HepG2 (cell line): ENCODE measurements around the gene PDGFRB. TPM values are rescaled to one million over a fixed set of nuclear protein-coding genes. Genes with fewer than 3 reads are reported as not detected.

Experiments
- CCAR2 ChIP-seq: fragments of 200-400 bp; formaldehyde crosslinking; optimal IDR thresholded peaks from 2 replicates; pipeline ENCODE3; 2018; ENCODE audit warnings: low read depth, mild to moderate bottlenecking, low read length, moderate library complexity
- CEBPB ChIP-seq: IDR thresholded peaks from 2 replicates; pipeline ENCODE4 v1.6.1; 2011; ENCODE audit warnings: low read depth, low read length, improper control_type of control experiment, borderline replicate concordance
- CENPT ChIP-seq: sonication (generic); formaldehyde crosslinking; IDR thresholded peaks from 2 replicates; pipeline ENCODE4 v1.8.0; 2022; ENCODE audit warnings: low read depth, mild to moderate bottlenecking, moderate library complexity, missing genetic modification reagents
- E2F5 ChIP-seq: sonication (generic); formaldehyde crosslinking; conservative IDR thresholded peaks from 2 replicates; pipeline ENCODE4 v1.4.0; 2020; ENCODE audit warnings: missing genetic modification reagents
- KLF6 ChIP-seq: IDR thresholded peaks from 2 replicates; pipeline ENCODE4 v1.8.0; 2016; ENCODE audit warnings: missing biosample characterization, missing genetic modification reagents
- MEIS1 ChIP-seq: sonication (generic); formaldehyde crosslinking; IDR thresholded peaks from 2 replicates; pipeline ENCODE4 v1.9.0; 2021; ENCODE audit warnings: mild to moderate bottlenecking, missing genetic modification reagents, moderate library complexity, borderline replicate concordance
- MTA3 ChIP-seq: sonication (generic); formaldehyde crosslinking; IDR thresholded peaks from 2 replicates; pipeline ENCODE4 v1.4.0; 2020; ENCODE audit warnings: missing genetic modification reagents
- NKX3-1 ChIP-seq: sonication (generic); formaldehyde crosslinking; IDR thresholded peaks from 2 replicates; pipeline ENCODE4 v1.5.0; 2020; ENCODE audit warnings: missing genetic modification reagents
- PCBP1 ChIP-seq: fragments of 200-400 bp; formaldehyde crosslinking; IDR thresholded peaks from 2 replicates; pipeline ENCODE4 v1.6.1; 2017; ENCODE audit warnings: mild to moderate bottlenecking, low read depth, low read length, borderline replicate concordance
- PRDM4 ChIP-seq: sonication (generic); formaldehyde crosslinking; IDR thresholded peaks from 2 replicates; pipeline ENCODE4 v1.9.0; 2021; ENCODE audit warnings: missing genetic modification reagents, borderline replicate concordance
- PRMT3 ChIP-seq: sonication (generic); formaldehyde crosslinking; IDR thresholded peaks from 2 replicates; pipeline ENCODE4 v1.8.1; 2022; ENCODE audit warnings: low read depth, mild to moderate bottlenecking, moderate library complexity, missing genetic modification reagents, borderline replicate concordance
- RFX5 ChIP-seq: IDR thresholded peaks from 2 replicates; pipeline ENCODE4 v1.6.1; 2011; ENCODE audit warnings: low read depth, low read length, improper control_type of control experiment
- RFXAP ChIP-seq: sonication (generic); formaldehyde crosslinking; IDR thresholded peaks from 2 replicates; pipeline ENCODE4 v1.4.0; 2020; ENCODE audit warnings: missing genetic modification reagents, borderline replicate concordance
- RXRA ChIP-seq: sonication (generic); formaldehyde crosslinking; IDR thresholded peaks from 2 replicates; pipeline ENCODE4 v1.5.1; 2020; ENCODE audit warnings: missing genetic modification reagents
- SALL1 ChIP-seq: sonication (generic); formaldehyde crosslinking; IDR thresholded peaks from 2 replicates; pipeline ENCODE4 v1.8.0; 2022; ENCODE audit warnings: mild to moderate bottlenecking, missing genetic modification reagents
- TCF7L2 ChIP-seq: IDR thresholded peaks from 2 replicates; pipeline ENCODE4 v1.6.1; 2011; ENCODE audit warnings: mild to moderate bottlenecking, low read depth, low read length, moderate library complexity
- ZBTB44 ChIP-seq: sonication (generic); formaldehyde crosslinking; IDR thresholded peaks from 2 replicates; pipeline ENCODE4 v1.4.0; 2020; ENCODE audit warnings: missing genetic modification reagents
- ZGPAT ChIP-seq: IDR thresholded peaks from 2 replicates; pipeline ENCODE4 v1.6.1; 2016; ENCODE audit warnings: mild to moderate bottlenecking
- ZNF33A ChIP-seq: sonication (generic); formaldehyde crosslinking; IDR thresholded peaks from 2 replicates; pipeline ENCODE4 v1.5.1; 2020; ENCODE audit warnings: missing genetic modification reagents, mild to moderate bottlenecking, moderate library complexity, borderline replicate concordance
- ZXDC ChIP-seq: sonication (generic); formaldehyde crosslinking; IDR thresholded peaks from 2 replicates; pipeline ENCODE4 v1.5.0; 2020; ENCODE audit warnings: mild to moderate bottlenecking, missing genetic modification reagents
- polyA plus RNA-seq, 8 experiments: library from polyadenylated mRNA; depleted of rRNA in 3 of 8; stranded (reverse) in 7 of 8; unstranded in 1 of 8; fragments of >200 nt; fragmentation: Illumina TruSeq in 4 of 8; extraction: Trizol in 4 of 8; gene quantifications; 2 replicates each; pipeline versions ENCODE4 v1.2.1 to v1.2.3, GENCODE V29; 2011 to 2016; ENCODE audit warnings: low read depth in 4 of 8, missing spikeins in 1 of 8, mixed read lengths in 1 of 8; ENCODE audit not compliant: insufficient read depth in 1 of 8
- total RNA-seq, 5 experiments: library from RNA; depleted of rRNA; stranded (reverse); fragments of >200 nt; fragmentation: Illumina TruSeq; extraction: Trizol; gene quantifications; 2 replicates each; pipeline ENCODE4 v1.2.3, GENCODE V29; 2016; ENCODE audit warnings: low read depth in 1 of 5

Gene PDGFRB
- total and polyA plus RNA-seq, 2 of the 13 experiments (the other 11 are each of a cell fraction or from before 2014, with no cell fraction given), result 4.0 to 21.0 TPM

- TF ChIP-seq ZXDC (no peak), ZGPAT (CRISPR knock-in tag) (peak; percentile 38; the same call in 1 of the 2 replicates), CENPT (CRISPR knock-in tag) (no peak), SALL1 (CRISPR knock-in tag) (peak; percentile 9; the same call in 1 of the 2 replicates), RFX5 (no peak), KLF6 (CRISPR knock-in tag) (no peak), TCF7L2 (no peak), ZNF33A (CRISPR knock-in tag) (no peak), PRDM4 (no peak), PCBP1 (no peak), MTA3 (no peak), E2F5 (CRISPR knock-in tag) (no peak), MEIS1 (no peak), PRMT3 (CRISPR knock-in tag) (no peak), CCAR2 (no peak), ZBTB44 (CRISPR knock-in tag) (no peak), NKX3-1 (CRISPR knock-in tag) (no peak), RFXAP (no peak), CEBPB (peak; percentile 85), RXRA (peak; percentile 33; the same call in 1 of the 2 replicates)
These were observed 12.7 kb downstream of the PDGFRB start (continued) for GRCh38 chr5:150142959-150143349.
